KMS-11 (cell line): Measurements from ENCODE around the gene NRXN3.

Experiments used
- H2AFZ ChIP-seq: fragments of 200-600 bp; sonication (generic); 2 replicates; pipeline ENCODE4 v1.6.1; 2016; ENCODE audit warnings: antibody characterized with exemption, mixed run types, low read depth
- H3K27ac ChIP-seq: fragments of 200-600 bp; sonication (generic); 2 replicates; pipeline ENCODE4 v1.6.1; 2016; ENCODE audit warnings: mild to moderate bottlenecking, mixed run types
- H3K27me3 ChIP-seq: fragments of 200-600 bp; sonication (generic); 2 replicates; pipeline ENCODE4 v1.6.1; 2017; ENCODE audit warnings: mild to moderate bottlenecking, low read depth, mixed run types, moderate library complexity; ENCODE audit not compliant: insufficient read depth
- H3K36me3 ChIP-seq: fragments of 200-600 bp; sonication (generic); 2 replicates; pipeline ENCODE4 v1.6.1; 2017; ENCODE audit warnings: mild to moderate bottlenecking, mixed run types; ENCODE audit not compliant: insufficient read depth
- H3K4me1 ChIP-seq: fragments of 200-600 bp; sonication (generic); 2 replicates; pipeline ENCODE4 v1.6.1; 2016; ENCODE audit warnings: mild to moderate bottlenecking, low read depth, mixed run types; ENCODE audit not compliant: poor library complexity, severe bottlenecking
- H3K4me2 ChIP-seq: fragments of 200-600 bp; sonication (generic); 2 replicates; pipeline ENCODE4 v1.7.0; 2016; ENCODE audit warnings: mild to moderate bottlenecking, mixed run types
- H3K4me3 ChIP-seq: fragments of 200-600 bp; sonication (generic); IDR thresholded peaks from 2 replicates; pipeline ENCODE4 v1.6.1; 2017; ENCODE audit warnings: low read depth, low read length, mixed read lengths; ENCODE audit not compliant: insufficient read depth
- H3K79me2 ChIP-seq: fragments of 200-600 bp; sonication (generic); 2 replicates; pipeline ENCODE4 v1.6.1; 2016; ENCODE audit warnings: low read depth, mixed run types; ENCODE audit not compliant: insufficient read depth
- H3K9ac ChIP-seq: fragments of 200-600 bp; sonication (generic); 2 replicates; pipeline ENCODE4 v1.6.1; 2016; ENCODE audit warnings: mild to moderate bottlenecking, mixed run types
- H4K20me1 ChIP-seq: fragments of 200-600 bp; sonication (generic); 2 replicates; pipeline ENCODE4 v1.6.1; 2016; ENCODE audit warnings: mild to moderate bottlenecking, mixed run types; ENCODE audit not compliant: insufficient read depth
- TF ChIP-seq, protein P1 (sequence below): fragments of 200-600 bp; sonication (generic); conservative IDR thresholded peaks from 2 replicates; pipeline ENCODE4 v1.6.1; 2017; ENCODE audit warnings: low read depth, mild to moderate bottlenecking, antibody characterized with exemption, low read length, moderate library complexity, mixed read lengths

The NRXN3 gene

DNA sequence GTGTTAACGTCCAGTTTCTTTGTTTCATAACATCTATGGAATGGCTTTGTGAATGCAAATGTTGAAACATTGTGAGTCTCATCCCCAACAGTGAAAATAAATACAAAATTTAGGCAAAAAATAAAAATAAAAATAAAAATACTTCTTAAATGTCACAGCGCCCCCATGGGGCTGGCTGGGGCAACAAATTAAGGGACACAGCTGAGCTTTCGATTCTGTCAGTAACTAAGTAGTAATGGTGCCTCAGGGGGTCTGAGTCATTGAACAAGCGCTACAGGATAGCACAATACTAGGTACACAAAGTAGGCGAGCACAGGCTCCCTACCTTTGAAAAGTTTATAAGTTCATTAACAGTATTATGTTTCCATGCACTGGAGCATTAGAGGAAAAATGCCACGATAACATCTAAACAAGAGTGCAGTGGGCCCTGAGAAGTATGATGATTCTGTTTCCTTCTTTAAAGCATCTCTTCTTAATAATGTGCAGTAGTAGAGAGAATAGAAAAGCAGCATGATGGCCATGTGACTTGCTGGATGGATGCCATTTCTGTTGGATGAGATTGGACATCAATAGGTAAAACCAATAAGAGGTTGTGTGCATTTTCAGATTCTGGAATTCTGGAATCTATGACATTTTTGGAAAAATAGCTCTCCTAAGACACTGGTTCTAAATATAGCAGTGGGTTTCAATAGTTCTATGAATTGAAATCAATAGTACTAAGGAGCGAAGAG lies 1374.0 kb downstream of the NRXN3 start:
- Histone ChIP-seq H3K4me3 (no peak overlapping the region), H3K9ac (no peak overlapping the region), H4K20me1 (no peaks in the 10 kb centered on the region), H3K4me2 (no peak overlapping the region), H3K27me3 (no peaks in the 10 kb centered on the region), H3K79me2 (no peaks in the 10 kb centered on the region), H3K27ac (no peak overlapping the region), H2AFZ (no peak overlapping the region), H3K36me3 (no peaks in the 10 kb centered on the region), H3K4me1 (no peaks in the 10 kb centered on the region)
- TF ChIP-seq, protein P1, sequence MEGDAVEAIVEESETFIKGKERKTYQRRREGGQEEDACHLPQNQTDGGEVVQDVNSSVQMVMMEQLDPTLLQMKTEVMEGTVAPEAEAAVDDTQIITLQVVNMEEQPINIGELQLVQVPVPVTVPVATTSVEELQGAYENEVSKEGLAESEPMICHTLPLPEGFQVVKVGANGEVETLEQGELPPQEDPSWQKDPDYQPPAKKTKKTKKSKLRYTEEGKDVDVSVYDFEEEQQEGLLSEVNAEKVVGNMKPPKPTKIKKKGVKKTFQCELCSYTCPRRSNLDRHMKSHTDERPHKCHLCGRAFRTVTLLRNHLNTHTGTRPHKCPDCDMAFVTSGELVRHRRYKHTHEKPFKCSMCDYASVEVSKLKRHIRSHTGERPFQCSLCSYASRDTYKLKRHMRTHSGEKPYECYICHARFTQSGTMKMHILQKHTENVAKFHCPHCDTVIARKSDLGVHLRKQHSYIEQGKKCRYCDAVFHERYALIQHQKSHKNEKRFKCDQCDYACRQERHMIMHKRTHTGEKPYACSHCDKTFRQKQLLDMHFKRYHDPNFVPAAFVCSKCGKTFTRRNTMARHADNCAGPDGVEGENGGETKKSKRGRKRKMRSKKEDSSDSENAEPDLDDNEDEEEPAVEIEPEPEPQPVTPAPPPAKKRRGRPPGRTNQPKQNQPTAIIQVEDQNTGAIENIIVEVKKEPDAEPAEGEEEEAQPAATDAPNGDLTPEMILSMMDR = peak; percentile 37; the same call in 1 of the 2 replicates

DNA sequence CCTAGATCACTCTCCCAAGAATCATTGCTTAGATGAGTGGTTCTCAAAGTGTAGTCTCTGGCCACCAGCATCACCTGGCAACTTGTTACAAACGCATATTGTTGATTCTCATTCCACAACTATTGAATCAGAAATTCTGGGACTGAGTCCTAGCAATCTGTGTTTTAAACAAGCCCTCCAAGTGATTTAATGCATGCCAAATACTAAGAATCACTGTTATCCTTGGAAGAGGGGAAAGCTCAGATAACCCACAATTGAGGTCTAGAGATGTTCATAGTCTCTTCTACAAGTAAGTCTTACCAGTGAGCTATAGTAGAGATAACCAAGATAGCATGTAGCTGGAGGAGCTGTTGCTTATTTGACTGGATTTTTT lies 1374.5 kb downstream of the NRXN3 start:
- Histone ChIP-seq H3K4me1 (no peaks in the 10 kb centered on the region), H3K4me2 (no peak overlapping the region), H3K4me3 (no peak overlapping the region), H3K27ac (no peak overlapping the region), H3K9ac (no peak overlapping the region), H3K36me3 (no peaks in the 10 kb centered on the region), H3K79me2 (no peaks in the 10 kb centered on the region), H2AFZ (no peak overlapping the region), H3K27me3 (no peaks in the 10 kb centered on the region), H4K20me1 (no peaks in the 10 kb centered on the region)
- TF ChIP-seq, protein P1 = no peak

DNA sequence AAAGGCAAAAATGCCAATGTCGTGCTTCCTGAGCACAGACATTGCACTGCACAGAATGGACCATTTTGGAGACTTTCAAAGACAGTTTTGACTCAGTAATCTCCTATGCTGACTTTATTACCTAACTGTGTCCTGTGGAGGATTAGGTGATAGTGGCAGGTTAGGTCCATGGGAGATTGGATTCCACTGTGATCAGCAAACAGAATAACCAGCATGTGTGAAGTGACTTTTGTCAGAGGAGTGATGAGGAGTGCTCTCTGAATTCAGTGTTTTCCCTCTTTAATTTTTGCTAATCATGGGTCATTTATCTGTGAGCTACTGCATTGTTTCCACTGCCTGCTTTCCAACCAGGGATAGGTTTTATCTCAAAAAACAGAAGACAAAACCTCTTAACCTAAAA lies 1378.7 kb downstream of the NRXN3 start:
- H3K4me2 ChIP-seq = no peak overlapping the region
- H2AFZ ChIP-seq = no peak overlapping the region
- TF ChIP-seq, protein P1 = no peak
- no peaks in the 10 kb centered on the region for H3K79me2 ChIP-seq
- no peak overlapping the region for H3K9ac ChIP-seq
- no peaks in the 10 kb centered on the region for H3K4me1 ChIP-seq
- H3K27ac ChIP-seq = no peak overlapping the region
- H4K20me1 ChIP-seq = no peaks in the 10 kb centered on the region
- H3K36me3 ChIP-seq = no peaks in the 10 kb centered on the region
- H3K4me3 ChIP-seq = no peak overlapping the region
- H3K27me3 ChIP-seq = no peaks in the 10 kb centered on the region

DNA sequence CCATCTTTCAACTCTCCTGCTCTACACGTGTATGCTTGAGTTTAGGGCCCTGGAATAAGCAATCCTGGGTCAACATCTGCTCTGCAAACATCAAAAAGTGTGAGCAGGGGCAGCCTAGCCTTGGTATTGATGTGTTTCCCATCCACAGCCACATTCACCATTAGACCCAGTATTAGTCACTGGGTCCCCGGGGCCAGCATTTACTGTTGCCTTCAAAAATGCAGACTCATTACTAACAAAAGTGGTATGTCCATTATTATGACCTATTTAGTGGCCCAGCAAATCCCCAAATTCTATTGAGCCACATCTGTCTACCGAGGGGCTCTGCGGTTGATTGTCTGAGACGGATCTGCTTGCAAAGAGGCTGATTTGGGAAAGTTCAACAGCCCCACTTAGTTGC lies 1379.3 kb downstream of the NRXN3 start:
- Histone ChIP-seq H3K36me3 (no peaks in the 10 kb centered on the region), H3K27me3 (no peaks in the 10 kb centered on the region), H2AFZ (no peak overlapping the region), H3K27ac (no peak overlapping the region), H3K4me2 (no peak overlapping the region), H4K20me1 (no peaks in the 10 kb centered on the region), H3K9ac (no peak overlapping the region), H3K79me2 (no peaks in the 10 kb centered on the region), H3K4me3 (no peak overlapping the region), H3K4me1 (no peaks in the 10 kb centered on the region)
- TF ChIP-seq, protein P1 = no peak
